Urinary bladder (tissue), 4 donors: ENCODE results near the gene CPT1B. TPM values are rescaled to one million over a fixed set of nuclear protein-coding genes. Genes with fewer than 3 reads are reported as not detected.
"Not testable (repeated sequence)": the region's sequence is repeated elsewhere in the genome, so short reads cannot be mapped to it uniquely, and the experiment has no call there.

Source experiments
- DNase-seq: peaks from one replicate; pipeline ENCODE4 v3.0.0-alpha.2; 2015; ENCODE audit errors: extremely low spot score
- H3K27ac ChIP-seq: one replicate; pipeline ENCODE4 v1.5.1; 2013; ENCODE audit warnings: low read depth, mild to moderate bottlenecking, moderate library complexity
- H3K36me3 ChIP-seq: one replicate; pipeline ENCODE4 v1.6.1; 2013; ENCODE audit warnings: mild to moderate bottlenecking, moderate library complexity; ENCODE audit not compliant: insufficient read depth
- H3K4me1 ChIP-seq: one replicate; pipeline ENCODE4 v1.6.1; 2013; ENCODE audit warnings: mild to moderate bottlenecking, moderate library complexity; ENCODE audit not compliant: insufficient read depth
- H3K4me3 ChIP-seq: one replicate; pipeline ENCODE4 v1.5.1; 2013; ENCODE audit warnings: low read depth, low read length
- WGBS: extraction: QIAGEN DNeasy Blood & Tissue Kit; methylation state at CpG from one replicate; pipeline ENCODE4 v1.1.7; 2013; 5-methylcytosine and 5-hydroxymethylcytosine counted together
- polyA plus RNA-seq: library from polyadenylated mRNA; stranded (reverse); fragments of 200-250 nt; gene quantifications from one replicate; pipeline ENCODE4 v1.2.3, GENCODE V29; 2013
- total RNA-seq: library from RNA; depleted of rRNA; stranded (reverse); fragments of >200 nt; gene quantifications from one replicate; pipeline ENCODE4 v1.2.3, GENCODE V29; 2014
- donor health status: healthy with polysubstance abuse.
- donor health status: healthy.

CPT1B gene
- total RNA-seq, result 6.2 TPM
- polyA plus RNA-seq, result 5.5 TPM

DNA sequence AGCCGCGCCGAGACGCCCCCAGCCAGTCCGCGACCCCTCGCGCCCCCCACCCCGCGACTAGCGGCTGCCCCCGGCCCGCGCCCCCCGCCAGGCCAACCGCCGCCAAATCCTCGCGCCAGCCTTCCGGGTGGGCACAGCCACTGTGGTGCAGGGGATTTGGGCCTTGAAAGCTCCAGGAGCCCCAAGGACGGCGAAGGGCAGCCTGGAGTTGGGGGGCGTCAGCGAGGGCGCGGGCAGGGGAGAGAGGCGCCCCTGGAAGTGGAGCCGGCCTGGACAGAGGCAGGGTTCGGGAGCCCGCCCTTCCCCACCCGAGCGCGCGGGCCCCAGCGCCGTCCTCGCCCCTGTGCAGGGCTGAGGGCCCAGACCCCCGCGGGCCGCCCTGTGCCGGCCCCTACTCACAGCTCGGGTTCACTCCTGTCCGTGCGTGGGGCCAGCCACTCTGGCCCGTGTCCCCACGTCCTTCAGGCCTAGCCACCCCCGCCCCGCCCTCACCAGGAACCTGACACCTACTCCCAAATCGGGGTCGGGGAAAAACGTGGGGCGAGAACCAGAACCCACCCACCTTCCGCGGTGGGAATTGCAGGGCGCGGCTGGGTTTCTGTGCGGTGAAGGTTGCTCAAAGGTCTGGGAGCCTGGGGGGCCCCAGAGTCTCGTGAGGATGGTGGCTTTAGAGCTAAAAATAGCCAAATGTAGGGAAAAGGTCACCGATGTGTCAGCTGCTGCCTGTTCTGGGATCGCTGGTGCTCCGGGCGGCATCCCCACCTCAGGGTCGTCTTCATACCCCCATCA, at the start of gene CPT1B:
Gene CPT1B (minus strand): TSS at position 441 of the 789 bp plus-strand sequence. CDS start 512 bp downstream, outside the sequence.
- no peaks in the 10 kb centered on the region for H3K4me1 ChIP-seq
- no peak within 1 kb of the TSS for H3K4me3 ChIP-seq
- 16% methylated on average over 63 of the region's 63 CpGs for WGBS
- DNase-seq, result no peak
- no peak within 1 kb of the TSS for H3K27ac ChIP-seq
- H3K36me3 ChIP-seq, result no peaks in the 10 kb centered on the region

DNA sequence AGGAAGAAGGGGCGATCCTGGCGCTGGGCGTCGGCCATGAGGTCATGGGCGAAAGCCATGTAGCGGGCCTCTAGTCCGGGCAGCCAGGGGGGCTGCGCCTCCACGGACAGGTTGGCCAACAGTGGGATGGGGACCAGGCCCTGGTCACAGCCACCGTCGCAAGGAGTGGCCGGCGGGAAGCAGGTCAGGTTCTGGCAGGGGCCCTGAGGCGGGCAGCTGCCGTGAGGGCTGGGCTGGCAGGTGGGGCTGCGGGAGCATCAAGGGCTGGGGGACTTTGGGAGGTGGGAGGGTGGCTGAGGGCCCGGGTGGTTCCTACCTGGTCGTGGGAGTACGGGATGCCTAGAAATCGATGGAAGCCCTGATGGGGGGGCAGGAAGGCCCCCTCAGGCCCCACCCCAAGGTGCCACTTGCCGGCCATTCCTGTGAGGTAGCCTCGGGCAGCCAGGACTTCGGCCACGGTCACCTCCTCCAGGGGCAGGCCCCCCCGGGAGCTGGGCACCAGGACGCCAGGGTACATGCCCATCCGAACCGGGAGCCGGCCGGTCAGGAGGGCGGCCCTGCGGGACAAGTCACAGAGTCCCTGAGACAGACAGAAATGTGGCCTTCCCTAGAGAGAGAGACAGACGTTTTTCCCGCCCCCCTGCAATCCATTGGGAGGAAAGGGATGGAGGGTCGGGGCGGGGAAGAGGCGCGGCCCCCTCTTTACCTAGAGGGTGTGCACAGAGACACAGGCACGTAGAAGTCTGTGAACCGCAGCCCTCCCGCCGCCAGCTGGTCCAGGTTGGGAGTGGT, 48.8 kb upstream of the CPT1B start:
- Histone ChIP-seq H3K36me3 (peaks cover 2% of the 10 kb centered on the region), H3K27ac (no peak overlapping the region), H3K4me1 (no peaks in the 10 kb centered on the region), H3K4me3 (peak overlapping the region; percentile 66)
- DNase-seq, result no peak
- 78% methylated on average over 42 of the region's 42 CpGs for WGBS

DNA sequence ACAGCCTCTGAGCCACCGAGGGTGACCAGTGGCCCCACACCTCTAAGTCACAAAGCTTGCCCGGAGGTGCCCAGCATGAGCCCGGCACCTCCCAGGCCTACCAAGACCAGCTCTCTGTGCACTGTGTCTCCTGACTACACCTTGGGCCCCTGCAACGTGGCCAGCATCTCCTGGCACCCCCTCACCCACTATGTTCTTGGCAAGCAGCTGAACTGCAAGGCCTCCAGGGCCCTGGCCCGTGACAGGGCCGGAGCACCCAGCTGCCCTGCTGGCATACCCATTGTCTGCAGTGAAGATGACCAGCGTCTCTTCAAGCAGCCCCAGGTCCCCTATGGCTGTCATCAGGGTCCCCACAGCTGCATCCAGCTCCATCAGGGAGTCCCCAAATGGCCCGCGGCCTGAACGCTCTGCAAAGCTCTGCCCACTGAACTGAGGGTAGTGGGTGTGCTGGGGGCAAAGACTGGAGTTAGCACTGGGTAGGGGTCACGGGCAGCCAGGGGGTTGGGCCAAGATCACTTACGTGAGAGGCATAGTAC, 48.2 kb upstream of the CPT1B start:
- Histone ChIP-seq H3K27ac (no peak overlapping the region), H3K4me3 (no peak overlapping the region), H3K36me3 (peaks cover 2% of the 10 kb centered on the region), H3K4me1 (no peaks in the 10 kb centered on the region)
- 88% methylated on average over 12 of the region's 12 CpGs for WGBS
- DNase-seq, result no peak

DNA sequence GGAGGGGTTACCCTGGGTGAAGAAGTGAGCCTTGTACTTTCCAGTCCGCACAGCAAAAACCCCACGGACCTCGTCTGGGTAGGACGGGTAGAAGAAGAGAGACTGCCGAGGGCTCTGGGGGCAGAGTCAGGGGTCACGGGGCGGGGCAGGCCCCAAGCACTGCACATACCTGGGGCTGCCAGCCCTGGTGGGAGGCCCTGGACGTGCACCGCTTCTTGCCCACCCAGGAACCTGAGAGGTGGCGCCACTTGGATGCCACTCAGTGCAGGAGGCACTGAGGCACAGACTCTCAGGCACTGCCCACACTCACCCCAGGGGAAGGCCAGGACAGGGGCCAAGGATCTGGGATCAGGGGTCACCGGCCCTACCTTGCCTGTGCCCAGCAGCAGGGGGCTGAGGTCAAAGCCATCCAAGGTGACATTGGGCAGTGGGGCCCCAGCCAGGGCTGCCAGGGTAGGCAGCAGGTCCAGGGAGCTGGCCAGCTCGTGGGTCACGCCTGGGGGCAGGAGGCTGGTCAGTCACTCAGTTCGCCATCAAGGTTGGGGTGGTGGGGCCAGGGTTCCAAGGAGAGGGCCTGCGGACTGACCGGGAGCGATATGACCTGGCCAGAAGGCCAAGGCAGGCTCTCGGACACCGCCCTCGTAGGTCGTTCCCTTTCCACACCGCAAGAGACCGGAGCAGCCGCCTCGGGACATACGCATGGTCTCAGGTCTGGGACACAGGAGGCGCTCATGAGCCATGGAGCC, 47.5 kb upstream of the CPT1B start:
- WGBS, result 89% methylated on average over 27 of the region's 27 CpGs
- Histone ChIP-seq H3K4me1 (no peaks in the 10 kb centered on the region), H3K36me3 (peaks cover 2% of the 10 kb centered on the region), H3K27ac (no peak overlapping the region), H3K4me3 (no peak overlapping the region)
- DNase-seq, result no peak

DNA sequence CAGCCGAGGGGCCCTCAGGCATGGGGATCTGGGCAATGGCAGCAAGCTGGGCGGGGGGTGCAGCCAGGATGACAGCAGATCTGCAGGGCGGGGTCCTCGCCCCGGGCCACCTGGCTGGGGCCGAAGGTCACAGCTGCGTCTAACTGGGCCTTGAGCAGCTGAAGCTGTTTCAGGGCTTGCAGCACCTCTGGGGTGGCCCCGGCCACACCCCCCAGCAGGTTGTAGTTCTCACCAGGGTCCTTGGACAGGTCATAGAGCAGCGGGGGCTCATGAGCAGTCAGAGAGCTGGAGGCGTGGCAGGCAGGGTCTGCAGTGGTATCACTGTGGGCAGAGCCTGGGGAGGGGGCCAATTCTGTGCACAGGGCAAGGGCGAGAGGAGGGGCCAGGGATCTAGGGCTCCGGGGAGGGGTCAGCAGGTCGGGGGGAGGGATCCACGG, 46.9 kb upstream of the CPT1B start:
- Histone ChIP-seq H3K4me1 (no peaks in the 10 kb centered on the region), H3K4me3 (no peak overlapping the region), H3K27ac (no peak overlapping the region), H3K36me3 (peaks cover 2% of the 10 kb centered on the region)
- WGBS, result 81% methylated on average over 14 of the region's 14 CpGs
- DNase-seq, result no peak

DNA sequence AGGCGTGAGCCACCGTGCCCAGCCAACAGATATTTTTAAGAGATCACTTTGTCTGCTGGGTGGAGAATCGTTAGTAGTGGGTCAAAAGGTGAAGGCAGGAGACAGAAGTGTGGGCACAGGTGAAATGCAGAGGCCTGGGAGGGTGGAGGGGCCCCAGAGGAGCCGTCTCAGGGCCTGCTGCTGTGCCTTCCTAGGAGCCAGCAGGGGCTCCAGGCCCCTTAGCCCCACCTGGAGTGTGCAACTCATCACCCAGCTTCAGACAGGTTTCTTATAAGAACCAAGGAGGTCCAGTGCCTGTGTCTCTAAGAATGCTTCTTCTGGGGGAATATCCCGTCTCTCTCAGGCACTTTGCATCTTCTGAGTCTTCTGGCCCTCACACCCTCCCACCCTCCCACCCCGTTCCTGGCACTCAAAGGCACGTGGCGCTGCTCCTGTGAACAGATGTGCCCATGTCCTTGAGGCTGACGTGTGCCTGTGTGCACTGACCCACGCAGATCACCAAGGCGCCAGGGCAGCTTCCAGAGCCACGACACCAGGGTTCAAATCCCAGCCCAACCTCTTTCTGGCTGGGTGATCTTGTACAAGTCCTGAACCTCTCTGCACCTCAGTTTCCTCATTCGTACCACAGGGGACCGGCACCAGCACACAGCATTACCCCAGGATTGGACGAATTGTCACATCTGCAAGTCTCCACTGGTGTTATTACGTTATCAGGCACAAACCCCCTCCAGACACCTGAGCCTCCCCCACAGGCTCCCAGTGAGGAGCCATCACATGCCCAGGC, 46.3 kb upstream of the CPT1B start:
- no peaks in the 10 kb centered on the region for H3K4me1 ChIP-seq
- 74% methylated on average over 16 of the region's 16 CpGs for WGBS
- H3K36me3 ChIP-seq, result peaks cover 2% of the 10 kb centered on the region
- no peak overlapping the region for H3K27ac ChIP-seq
- H3K4me3 ChIP-seq, result no peak overlapping the region
- no peak for DNase-seq

DNA sequence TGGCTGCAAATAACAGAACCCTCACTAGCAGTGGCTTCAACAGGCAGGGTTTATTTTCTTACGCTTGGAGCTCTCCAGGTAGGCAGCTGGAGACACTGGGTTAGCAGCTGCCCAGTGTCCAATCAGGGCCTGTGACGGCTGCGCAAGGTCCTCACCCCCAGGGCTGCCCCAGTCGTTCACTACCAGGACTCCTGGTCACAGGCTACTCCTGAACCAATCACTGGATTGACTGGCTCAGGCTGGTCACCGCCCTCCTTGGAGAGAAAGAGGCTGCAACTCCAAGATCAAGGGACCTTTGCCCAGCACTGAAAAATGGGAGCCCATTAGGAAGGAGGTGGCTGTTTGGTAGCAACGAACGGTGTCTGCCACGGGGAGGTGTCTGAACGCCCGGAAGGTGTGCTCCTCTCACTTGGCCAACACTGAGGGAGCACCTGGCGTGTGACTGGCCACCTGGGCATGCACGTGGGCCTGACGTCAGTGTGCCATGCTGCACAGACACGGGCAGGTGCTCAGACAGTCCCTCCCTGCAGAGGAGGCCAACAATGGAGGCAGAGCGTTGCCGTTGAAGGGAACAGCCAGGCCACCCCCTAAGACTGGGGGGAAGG, 44.6 kb upstream of the CPT1B start:
- 68% methylated on average over 16 of the region's 16 CpGs for WGBS
- peaks cover 2% of the 10 kb centered on the region for H3K36me3 ChIP-seq
- no peak overlapping the region for H3K4me3 ChIP-seq
- no peaks in the 10 kb centered on the region for H3K4me1 ChIP-seq
- DNase-seq, result no peak
- H3K27ac ChIP-seq, result no peak overlapping the region

DNA sequence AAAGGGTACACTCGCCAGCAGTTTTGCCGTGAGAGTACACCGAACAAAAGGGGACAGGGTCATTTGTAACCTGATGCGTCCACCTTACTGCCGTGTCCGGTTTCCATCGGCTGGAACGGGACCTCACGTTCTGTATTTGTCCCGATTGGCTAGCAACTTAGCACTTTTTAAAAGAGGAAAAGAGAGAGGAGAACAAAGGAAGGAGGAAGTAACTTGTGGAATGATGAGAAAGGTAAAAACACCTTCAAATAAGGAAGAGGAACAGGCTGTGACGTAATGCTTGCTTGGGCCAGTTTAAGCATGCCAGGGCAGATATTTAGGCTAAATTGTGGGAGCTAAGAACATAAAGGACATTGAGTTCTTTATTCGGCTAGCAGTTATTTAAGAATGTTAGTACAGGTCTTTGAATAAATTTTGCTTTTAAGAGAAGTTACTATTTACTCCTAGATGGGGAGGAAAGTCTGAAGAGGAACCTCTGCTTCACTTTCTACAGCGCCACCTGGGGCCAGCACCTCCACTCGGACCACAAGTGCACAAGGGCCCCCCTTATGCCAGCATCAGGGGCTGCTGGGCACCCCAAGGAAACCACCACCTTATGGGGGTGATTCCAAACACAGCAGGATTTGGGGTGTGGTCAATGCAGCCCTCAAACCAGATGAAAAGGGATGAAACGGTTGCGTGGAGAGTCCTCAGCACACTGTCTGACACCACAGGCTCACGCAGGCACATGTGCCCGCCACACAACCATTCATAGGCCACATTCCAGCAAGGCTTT, 43.9 kb upstream of the CPT1B start:
- Histone ChIP-seq H3K36me3 (peaks cover 2% of the 10 kb centered on the region), H3K4me3 (no peak overlapping the region), H3K27ac (peak overlapping the region; percentile 53), H3K4me1 (no peaks in the 10 kb centered on the region)
- WGBS, result 28% methylated on average over 18 of the region's 18 CpGs
- DNase-seq, result no peak

DNA sequence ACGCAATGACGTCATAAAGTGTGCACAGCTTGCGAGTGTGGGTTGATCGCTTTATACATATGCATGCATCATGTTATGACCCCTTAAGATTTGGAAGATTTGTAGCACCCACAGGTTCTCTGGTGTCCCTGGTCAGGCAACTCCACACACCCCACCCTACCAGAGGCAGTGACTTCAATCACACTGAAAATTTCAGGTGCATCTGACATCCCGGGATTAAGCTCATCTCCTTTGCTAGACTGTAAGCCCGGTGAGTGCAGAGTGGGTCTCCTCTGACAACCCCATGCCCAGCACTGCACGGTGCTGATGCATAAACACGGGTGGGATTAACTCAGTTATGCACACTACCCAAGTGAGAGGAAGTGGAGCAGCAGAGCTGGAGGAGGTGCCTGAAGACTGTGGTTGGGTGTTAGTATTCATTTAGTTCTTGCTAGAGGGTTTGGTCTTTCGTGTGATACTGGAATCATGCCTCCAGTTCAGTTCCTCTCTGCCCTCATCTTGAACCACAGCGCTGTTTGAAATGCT, 43.2 kb upstream of the CPT1B start:
- WGBS, result 32% methylated on average over 10 of the region's 10 CpGs
- peaks cover 2% of the 10 kb centered on the region for H3K36me3 ChIP-seq
- no peaks in the 10 kb centered on the region for H3K4me1 ChIP-seq
- no peak for DNase-seq
- no peak overlapping the region for H3K4me3 ChIP-seq
- no peak overlapping the region for H3K27ac ChIP-seq

DNA sequence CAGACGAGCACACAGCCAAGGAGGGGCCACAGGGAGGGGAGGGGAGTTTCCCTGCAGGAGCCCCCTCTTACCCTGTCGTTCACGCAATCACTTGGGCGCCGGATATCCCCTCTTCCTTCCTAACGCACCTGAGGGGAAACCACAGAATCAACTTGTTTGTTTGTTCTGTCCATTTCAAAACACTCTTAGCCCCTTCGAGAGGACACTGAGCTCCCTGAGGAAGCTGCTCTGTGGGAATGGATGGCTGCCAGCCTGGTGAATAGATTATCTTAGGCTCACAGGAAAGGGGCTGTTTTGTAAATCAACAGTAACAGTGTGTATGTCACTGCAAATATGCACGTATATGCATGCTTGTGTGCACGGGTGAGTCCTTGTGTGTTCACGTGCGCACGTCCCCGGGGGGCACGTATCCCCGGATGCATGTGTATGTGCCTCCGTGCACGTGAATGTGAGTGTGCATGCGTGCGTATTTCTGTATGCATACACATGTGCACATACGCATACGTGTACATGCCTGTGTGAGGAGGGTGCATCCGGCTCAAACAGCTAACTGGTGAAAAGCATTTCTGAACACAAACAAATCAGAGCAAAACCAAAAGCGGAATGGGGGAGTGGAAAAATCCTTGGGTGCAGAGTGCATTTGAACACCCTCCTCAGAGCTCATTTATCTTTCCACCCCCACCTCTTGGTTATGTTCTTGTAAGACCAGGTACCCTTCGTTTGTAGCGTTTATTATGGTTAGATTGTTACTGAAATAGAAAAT, 42.5 kb upstream of the CPT1B start:
- peak overlapping the region; percentile 0 for H3K4me3 ChIP-seq

DNA sequence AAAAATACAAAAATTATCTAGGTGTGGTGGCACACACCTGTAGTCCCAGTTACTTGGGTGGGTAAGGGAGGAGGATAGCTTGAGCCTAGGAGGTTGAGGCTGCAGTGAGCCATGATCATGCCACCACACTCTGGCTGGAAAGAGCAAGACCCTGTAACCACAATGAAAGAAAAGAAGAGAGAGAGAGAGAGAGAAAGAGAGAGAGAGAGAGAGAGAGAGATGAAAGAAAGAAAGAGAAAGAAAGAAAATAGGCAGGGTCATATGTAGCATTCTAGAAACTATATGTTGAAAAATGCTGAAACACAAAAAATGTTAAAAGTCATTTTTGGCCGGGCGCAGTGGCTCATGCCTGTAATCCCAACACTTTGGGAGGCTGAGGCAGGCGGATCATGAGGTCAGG, 36.1 kb upstream of the CPT1B start:
- H3K27ac ChIP-seq, DNase-seq, H3K36me3 ChIP-seq, H3K4me1 ChIP-seq, H3K4me3 ChIP-seq: not testable (repeated sequence)
- WGBS, result 94% methylated on average over 3 of the region's 3 CpGs

More for the DNA sequence above, 42.5 kb upstream of the CPT1B start:
- peak; percentile 88 for DNase-seq
- Histone ChIP-seq H3K4me1 (no peaks in the 10 kb centered on the region), H3K36me3 (peaks cover 2% of the 10 kb centered on the region), H3K27ac (no peak overlapping the region)
- WGBS, result 13% methylated on average over 25 of the region's 25 CpGs
